ENCODE measurements around the gene ZNF473. TPM values are rescaled to one million over a fixed set of nuclear protein-coding genes. Genes with fewer than 3 reads are reported as not detected.

The ZNF473 gene
- total RNA-seq, 2 experiments from 2014 or later, result 16.9 to 23.1 TPM

DNA sequence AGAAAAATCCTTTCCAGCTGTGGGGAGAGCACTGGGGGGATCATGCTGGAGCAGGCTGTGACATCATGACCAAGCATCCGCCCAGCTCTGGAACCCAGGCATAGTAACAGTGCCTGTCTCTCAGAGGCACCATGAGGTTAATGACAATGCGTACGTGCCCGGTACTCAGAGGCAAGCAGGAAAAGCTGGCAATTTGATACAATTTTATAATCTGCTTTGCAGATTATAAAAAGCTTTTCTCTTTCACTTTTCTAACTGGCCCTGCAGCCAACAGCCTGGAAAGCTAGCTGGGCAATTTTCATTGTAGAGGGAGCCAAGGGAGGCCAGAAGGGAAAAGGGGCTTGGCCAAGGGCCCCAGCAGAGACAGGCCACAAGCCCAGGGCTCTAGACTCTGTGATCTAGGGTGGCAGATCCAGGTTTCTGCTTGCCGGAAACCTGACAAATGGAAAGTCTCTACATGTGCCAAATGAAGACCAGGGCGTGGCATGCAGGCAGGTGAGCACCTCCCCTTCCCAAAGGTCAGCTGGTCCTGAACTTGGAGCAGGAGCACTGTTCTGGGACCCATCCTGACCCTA, 23.3 kb upstream of the ZNF473 start:
- CTCF ChIA-PET (ENCODE audit: unreplicated experiment), result no interaction called here
- H3K36me3 ChIP-seq (ENCODE audit: insufficient read depth, low read length), result peaks cover 65% of the 10 kb centered on the region
- no TSS peak for BruUV-seq (replicated peaks)

DNA sequence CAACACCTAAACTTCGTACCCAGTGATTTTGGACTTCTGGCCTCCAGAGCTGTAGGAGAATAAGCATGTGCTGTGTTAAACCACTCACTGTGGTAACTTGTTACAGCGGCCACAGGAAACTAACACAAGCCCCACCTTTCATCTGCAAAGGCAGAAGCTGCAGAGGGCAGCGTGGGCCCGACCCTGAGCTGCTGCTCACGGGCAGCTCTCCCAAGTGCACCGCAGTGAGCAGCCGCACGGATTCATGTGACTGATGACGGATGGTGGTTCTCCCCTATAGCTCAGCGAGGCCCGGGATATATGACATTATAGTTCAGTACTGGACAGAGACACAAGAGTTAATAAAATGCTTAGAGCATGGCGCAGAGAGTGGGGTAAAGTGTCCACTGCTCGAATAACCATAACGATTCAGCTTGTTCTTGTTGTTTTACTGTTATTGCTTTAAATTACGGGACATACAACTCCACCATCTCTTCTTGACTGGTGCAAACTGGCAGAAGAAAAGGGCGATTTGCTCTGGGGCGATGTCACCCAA, 22.5 kb upstream of the ZNF473 start:
- BruUV-seq (replicated peaks), result no TSS peak
- no peak for DNase-seq (ENCODE audit: low spot score)
- H3K4me2 ChIP-seq (ENCODE audit: low read length), result no peak overlapping the region
- no peaks in the 10 kb centered on the region for H3K9me2 ChIP-seq (ENCODE audit: insufficient read depth, low read length)
- ChIA-PET POLR2A (no interaction called here), CTCF (ENCODE audit: unreplicated experiment) (no interaction called here)
- H4K20me1 ChIP-seq (ENCODE audit: insufficient read depth, low read length), result no peaks in the 10 kb centered on the region
- H3K27ac ChIP-seq (ENCODE audit: low read depth, low read length, poor library complexity, severe bottlenecking), result no peak overlapping the region
- H3K79me2 ChIP-seq (ENCODE audit: insufficient read depth, low read depth, low read length), result no peaks in the 10 kb centered on the region
- intact Hi-C loops (cut with micrococcal nuclease; ENCODE audit: unreplicated experiment), result no loop called here
- no peaks in the 10 kb centered on the region for H3K4me1 ChIP-seq (ENCODE audit: insufficient read depth, low read length, poor library complexity, severe bottlenecking)
- H3K4me3 ChIP-seq (ENCODE audit: low read depth, low read length, poor library complexity, severe bottlenecking), result no peak overlapping the region
- TF ChIP-seq, protein P1, sequence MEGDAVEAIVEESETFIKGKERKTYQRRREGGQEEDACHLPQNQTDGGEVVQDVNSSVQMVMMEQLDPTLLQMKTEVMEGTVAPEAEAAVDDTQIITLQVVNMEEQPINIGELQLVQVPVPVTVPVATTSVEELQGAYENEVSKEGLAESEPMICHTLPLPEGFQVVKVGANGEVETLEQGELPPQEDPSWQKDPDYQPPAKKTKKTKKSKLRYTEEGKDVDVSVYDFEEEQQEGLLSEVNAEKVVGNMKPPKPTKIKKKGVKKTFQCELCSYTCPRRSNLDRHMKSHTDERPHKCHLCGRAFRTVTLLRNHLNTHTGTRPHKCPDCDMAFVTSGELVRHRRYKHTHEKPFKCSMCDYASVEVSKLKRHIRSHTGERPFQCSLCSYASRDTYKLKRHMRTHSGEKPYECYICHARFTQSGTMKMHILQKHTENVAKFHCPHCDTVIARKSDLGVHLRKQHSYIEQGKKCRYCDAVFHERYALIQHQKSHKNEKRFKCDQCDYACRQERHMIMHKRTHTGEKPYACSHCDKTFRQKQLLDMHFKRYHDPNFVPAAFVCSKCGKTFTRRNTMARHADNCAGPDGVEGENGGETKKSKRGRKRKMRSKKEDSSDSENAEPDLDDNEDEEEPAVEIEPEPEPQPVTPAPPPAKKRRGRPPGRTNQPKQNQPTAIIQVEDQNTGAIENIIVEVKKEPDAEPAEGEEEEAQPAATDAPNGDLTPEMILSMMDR (conservative IDR thresholded peaks at IDR 0.05; ENCODE audit: low read length), result no peak
- no peak for TF ChIP-seq EZH2phosphoT487 (IDR thresholded peaks at IDR 0.05; ENCODE audit: borderline replicate concordance, low read depth, low read length)
- no peaks in the 10 kb centered on the region for H3K9me3 ChIP-seq (ENCODE audit: low read length)
- H3K36me3 ChIP-seq (ENCODE audit: insufficient read depth, low read length), result peaks cover 65% of the 10 kb centered on the region
- no peak overlapping the region for H2AFZ ChIP-seq (ENCODE audit: low read length)

More for the DNA sequence above, 23.3 kb upstream of the ZNF473 start:
- Histone ChIP-seq H2AFZ (ENCODE audit: low read length) (no peak overlapping the region), H3K27ac (ENCODE audit: low read depth, low read length, poor library complexity, severe bottlenecking) (no peak overlapping the region), H3K4me3 (ENCODE audit: low read depth, low read length, poor library complexity, severe bottlenecking) (no peak overlapping the region), H3K79me2 (ENCODE audit: insufficient read depth, low read depth, low read length) (no peaks in the 10 kb centered on the region), H3K4me1 (ENCODE audit: insufficient read depth, low read length, poor library complexity, severe bottlenecking) (no peaks in the 10 kb centered on the region), H3K4me2 (ENCODE audit: low read length) (no peak overlapping the region), H3K9me2 (ENCODE audit: insufficient read depth, low read length) (no peaks in the 10 kb centered on the region), H4K20me1 (ENCODE audit: insufficient read depth, low read length) (no peaks in the 10 kb centered on the region), H3K9me3 (ENCODE audit: low read length) (no peaks in the 10 kb centered on the region)
- no peak for DNase-seq (ENCODE audit: low spot score)
- TF ChIP-seq EZH2phosphoT487 (IDR thresholded peaks at IDR 0.05; ENCODE audit: borderline replicate concordance, low read depth, low read length), result no peak
- POLR2A ChIA-PET, result no interaction called here
- intact Hi-C loops (cut with micrococcal nuclease; ENCODE audit: unreplicated experiment), result no loop called here

DNA sequence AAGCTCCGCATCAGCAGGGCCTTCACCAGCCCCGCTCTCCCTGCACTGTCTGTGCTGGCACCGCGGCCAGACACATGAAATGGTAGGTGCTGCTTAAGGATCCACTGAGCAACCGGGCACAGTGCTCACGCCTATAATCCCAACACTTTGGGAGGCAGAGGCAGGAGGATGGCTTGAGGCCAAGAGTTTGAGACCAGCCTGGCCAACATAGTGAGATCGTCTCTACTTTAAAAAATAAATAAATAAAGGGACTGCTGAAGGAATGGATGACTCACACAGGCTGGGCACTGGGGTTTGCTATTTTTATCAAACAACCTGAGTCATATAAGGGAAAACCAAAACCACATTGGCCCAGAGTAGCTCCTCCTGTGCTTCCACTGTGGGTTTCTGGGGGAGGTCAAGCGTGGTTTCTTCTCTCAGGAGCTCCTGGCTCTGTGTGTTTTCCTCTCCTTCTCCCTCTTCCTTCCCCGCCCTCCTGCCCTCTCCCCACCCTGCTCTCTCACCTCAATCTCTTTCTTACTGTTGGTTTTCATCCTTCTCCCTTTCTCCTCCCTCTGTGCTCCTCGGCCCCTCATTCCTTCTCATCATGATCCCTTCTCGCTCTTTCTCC, 21.9 kb upstream of the ZNF473 start:
- no TSS peak for BruUV-seq (replicated peaks)
- no peak overlapping the region for H3K4me3 ChIP-seq (ENCODE audit: low read depth, low read length, poor library complexity, severe bottlenecking)
- no peaks in the 10 kb centered on the region for H3K9me2 ChIP-seq (ENCODE audit: insufficient read depth, low read length)
- ChIA-PET CTCF (ENCODE audit: unreplicated experiment) (no interaction called here), POLR2A (no interaction called here)
- no peak overlapping the region for H3K27ac ChIP-seq (ENCODE audit: low read depth, low read length, poor library complexity, severe bottlenecking)
- no peaks in the 10 kb centered on the region for H3K9me3 ChIP-seq (ENCODE audit: low read length)
- DNase-seq (ENCODE audit: low spot score), result no peak
- no peaks in the 10 kb centered on the region for H4K20me1 ChIP-seq (ENCODE audit: insufficient read depth, low read length)
- no peak overlapping the region for H3K4me2 ChIP-seq (ENCODE audit: low read length)
- H3K79me2 ChIP-seq (ENCODE audit: insufficient read depth, low read depth, low read length), result no peaks in the 10 kb centered on the region
- H2AFZ ChIP-seq (ENCODE audit: low read length), result no peak overlapping the region
- no peak for TF ChIP-seq EZH2phosphoT487 (IDR thresholded peaks at IDR 0.05; ENCODE audit: borderline replicate concordance, low read depth, low read length)
- TF ChIP-seq, protein P1 (conservative IDR thresholded peaks at IDR 0.05; ENCODE audit: low read length), result no peak
- H3K4me1 ChIP-seq (ENCODE audit: insufficient read depth, low read length, poor library complexity, severe bottlenecking), result no peaks in the 10 kb centered on the region
- H3K36me3 ChIP-seq (ENCODE audit: insufficient read depth, low read length), result peaks cover 68% of the 10 kb centered on the region
- intact Hi-C loops (cut with micrococcal nuclease; ENCODE audit: unreplicated experiment), result no loop called here
